GM19372 (cell line): Measurements from ENCODE around the gene RIBC2.

Source experiments
- ATAC-seq: cut with Tn5 transposase; IDR thresholded peaks from one replicate; pipeline ENCODE4 v1.9.1; 2021; ENCODE audit warnings: mild to moderate bottlenecking, low read depth, moderate library complexity; ENCODE audit not compliant: unreplicated experiment

RIBC2 gene

DNA sequence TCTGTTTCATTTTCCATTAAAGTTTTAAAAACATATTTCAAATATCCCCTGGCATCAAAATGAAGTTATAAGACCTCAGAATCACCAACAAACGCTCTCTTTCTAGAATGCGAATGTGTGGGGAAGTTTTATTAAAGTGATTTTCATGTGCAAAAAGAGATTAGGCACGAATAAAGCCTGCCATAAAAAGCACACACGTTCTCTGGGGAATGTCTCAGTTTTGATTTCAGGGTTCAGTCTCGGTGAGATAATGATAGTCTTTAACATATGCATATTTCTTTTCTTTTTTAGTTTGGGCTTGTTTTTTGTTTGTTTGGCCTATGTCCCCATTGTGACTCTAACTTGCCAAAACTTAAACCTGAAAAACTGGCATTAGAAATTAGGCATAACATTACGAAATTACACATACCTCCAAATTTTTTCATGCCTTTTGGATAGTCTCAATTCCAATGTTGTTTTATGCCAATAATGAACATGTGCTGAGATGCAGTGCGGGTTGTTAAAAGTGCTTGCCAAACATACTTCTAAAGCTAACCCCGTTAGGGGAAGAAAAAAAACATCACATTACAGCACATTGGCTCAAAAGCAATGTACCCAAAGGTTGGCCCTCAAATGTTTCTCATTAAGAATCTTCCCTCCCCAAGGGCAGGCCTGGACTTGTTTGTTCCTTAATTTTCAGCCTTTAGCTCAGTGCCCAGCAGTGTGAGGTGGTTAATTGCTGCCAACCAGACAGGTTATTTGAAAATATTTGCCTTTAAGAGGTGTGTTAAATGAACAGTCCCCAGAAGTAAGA is 56.0 kb downstream of the RIBC2 start:
- no peak for ATAC-seq

DNA sequence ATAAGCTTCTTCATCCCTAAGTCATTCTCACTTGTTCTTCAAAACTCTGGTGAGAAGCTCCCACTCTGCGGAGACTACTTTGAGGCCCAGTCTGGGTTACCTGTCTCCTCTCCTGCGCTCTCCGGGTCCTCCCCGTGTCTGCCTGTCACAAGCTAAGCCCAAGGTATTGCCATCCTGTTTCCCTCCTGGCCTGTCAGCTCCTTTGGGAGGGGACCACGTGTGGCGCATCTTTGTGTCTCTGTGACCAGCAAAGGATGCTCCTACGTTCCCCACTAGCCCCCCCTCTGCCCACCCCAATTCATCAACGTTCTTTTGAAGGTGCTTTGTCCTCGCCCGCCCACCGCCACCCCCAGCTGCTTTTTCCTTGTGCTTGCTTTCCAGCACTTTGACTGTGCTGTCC is 57.4 kb downstream of the RIBC2 start:
- no peak for ATAC-seq

DNA sequence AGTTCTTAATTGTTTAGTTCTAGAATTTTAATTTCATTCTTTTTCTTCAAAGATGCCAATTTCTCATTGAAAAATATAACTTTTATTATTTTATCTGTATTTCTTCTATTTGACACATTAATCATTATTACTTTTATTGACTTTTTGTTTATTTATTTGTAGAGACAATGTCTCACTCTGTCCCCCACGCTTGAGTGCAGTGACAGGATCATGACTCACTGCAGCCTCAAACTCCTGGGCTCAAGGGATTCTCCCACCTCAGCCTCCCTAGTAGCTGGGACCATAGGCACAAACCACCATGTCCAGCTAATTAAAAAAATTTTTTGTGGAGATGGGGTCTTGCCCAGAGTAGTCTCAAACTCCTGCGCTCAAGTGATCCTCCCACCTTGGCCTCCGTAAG is 58.9 kb downstream of the RIBC2 start:
- ATAC-seq = no peak

DNA sequence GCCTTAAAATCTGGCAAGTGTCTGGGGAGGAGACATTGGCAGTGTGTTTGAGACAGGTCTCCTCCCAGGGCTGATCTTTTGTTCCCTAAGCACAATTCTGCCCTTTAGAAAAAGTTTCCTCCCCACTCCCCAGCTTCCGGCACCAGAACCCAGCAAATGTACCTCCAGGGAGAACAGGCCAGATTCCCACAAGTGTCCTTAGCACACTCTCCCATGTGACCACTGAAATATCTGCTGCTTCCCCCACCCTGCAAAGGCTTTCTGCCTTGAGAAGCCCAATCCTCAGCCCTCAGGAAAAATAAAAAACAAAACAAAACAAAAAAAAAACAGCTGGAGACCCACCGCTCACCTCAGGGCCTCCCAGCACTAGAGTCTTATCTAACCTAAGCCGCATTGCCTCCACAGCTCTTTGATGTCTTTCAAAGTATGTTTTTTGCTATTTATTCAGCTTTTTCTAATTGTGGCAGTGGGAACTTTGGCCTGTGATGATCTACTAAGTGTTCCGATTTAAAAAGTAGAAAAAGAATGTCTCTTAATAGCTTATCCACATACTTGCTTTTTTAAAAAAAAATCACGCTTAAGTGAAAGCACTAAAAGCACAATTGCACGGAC is 60.2 kb downstream of the RIBC2 start:
- no peak for ATAC-seq

DNA sequence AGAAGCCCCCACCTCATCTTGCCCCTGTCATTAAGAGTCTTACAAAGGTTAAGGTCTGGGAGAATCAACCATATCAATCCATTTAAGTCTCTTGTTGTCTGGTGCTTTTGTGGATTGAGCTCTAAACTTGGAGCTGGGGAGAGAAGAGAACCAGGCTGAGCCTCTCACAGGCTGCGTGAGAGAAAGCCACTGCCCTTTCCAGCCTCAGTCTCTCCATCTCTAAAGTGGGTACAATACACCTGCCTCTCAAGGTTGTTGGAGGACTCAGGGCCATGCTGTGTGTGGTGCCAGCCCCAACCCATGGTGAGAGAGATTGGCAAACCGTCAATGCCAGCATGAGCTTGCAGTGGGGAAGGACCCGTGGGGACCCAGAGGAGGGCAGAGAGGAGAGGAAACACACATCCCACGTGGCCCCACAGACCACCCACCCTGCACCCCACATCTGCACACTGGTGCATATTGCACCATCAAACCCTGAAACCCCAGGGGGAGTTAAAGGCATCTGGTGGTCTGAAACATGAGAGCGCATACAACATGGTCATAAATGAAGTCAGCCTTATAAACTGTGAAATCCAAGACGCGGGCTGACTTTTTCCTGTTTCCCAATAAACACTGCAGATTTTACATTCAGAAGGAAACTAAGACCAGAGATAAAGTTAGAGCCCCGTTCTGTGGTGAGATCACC is 61.7 kb downstream of the RIBC2 start:
- no peak for ATAC-seq

DNA sequence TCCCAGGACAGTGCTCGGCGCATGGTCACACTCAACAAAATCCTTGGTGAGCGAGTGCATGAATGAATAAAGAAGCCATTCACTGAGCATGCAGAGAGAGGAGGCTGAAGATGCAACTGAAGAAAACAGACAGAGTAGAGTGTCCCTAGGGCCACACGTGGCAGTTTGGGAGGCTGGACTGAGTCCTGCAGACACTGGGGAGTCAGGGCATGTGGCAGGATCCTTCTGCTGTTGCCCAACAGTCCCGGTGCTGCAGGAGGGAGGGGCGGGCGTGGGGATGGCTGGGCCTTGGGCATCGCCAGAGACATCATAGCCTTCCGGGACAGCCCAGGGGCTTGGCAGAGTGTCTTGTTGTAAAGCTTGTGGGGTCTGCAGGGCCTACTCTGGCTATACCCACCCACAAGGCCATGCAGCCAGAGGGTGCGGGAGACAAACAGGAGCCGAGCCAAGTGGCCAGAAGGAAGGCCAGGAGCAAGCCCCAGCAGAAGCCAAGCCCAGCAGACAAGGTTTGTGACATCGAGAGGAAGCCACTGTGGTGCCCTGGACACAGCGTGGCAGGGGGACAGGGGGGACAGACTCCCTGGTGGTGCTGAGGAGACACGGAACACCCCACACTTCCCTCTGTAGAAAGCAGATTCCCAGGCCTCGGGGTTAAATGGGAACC is 62.5 kb downstream of the RIBC2 start:
- no peak for ATAC-seq

DNA sequence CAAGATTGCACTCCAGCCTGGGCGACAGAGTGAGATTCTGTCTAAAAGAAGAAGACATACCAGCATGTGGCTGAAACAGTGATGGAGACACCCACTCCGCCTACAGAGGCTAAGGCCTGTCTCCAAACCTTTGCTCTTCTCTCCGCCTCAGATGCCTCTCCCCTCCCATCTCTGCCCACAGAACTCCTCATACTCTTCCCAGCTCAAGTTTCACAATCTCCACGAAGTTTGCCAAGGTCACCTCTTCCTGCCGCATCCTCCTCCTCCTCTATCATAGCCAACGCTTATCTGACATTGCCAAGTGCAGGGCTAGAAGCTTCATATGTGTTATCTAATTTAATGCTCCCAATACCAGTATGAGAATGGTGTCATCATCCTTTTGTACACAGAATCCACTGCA is 63.3 kb downstream of the RIBC2 start:
- ATAC-seq = no peak

DNA sequence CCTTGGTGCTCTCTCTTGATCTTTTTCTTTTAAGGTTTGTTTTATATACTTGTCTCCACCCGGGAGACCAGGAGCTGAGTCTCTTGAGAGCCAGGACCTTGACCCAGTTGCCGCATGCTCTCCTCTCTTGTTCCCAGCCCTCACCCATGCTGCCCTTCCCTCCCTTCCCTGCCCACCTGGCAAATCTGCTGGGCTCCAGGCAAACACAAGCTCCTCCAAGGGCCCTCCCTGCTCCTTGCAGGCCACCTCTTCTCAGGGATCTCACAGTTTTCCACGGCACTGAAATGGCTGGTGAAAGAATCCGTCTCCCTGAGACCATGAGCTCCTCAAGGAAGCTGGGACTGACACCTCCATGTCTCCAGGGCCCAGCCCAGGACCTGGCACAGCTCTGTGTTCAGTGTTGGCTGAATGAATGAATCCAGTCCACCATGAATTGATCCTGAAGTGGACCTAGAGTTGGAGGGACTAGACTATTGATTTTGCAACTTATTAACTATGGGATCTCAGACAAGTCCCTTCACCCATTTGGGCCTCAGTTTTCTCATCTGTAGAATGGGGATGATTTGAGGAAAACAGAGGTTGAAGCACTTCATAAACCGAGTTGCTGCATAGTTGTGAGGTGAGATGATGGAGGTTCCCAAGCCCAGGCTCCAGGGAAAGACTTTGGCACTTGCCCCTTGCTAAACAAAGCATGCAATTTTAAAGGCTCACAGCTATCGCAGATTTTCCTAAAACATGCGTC is 64.0 kb downstream of the RIBC2 start:
- no peak for ATAC-seq

DNA sequence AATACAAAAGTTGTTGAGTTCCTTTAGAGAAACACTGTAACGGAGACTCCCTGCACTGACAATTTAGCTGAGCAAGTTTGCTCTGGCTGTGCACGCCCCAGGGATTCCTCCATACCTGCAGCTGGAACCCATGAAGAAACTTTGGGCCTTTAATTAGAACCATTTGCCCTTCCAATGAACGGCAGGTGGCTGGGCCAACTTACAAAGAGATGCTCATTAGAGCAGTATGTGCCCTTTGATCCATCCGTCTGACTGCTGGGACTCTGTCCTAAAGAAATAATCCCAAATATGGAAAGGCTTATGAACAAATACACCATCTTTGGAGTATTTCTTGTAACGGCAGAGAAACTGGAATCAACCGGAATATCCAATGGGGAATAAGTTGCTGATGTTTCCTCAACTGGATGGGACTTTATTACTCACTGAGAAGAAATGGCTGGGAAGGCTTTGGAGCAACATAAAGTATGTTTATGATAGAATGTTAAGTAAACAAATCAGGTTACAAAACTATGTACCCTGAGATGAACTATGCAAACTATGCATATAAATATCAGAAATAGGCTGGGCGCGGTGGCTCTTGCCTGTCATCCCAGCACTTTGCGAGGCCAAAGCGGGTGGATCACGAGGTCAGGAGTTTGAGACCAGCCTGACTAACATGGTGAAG is 64.7 kb downstream of the RIBC2 start:
- no peak for ATAC-seq

DNA sequence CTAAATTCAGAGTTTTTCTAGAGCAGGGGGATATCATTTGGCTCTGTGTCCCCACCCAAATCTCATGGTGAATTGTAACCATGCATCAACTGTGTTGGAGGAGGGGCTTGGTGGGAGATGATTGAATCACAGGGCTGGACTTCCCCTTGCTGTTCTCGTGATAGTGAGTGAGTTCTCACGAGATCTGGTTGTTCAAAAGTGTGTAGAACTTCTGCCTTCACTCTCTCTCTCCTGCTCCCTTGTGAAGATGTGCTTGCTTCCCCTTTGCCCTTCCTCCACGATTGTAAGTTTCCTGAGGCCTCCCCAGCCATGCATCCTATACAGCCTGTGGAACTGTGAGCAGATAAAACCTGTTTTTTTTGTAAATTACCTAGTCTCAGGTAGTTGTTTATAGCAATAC is 67.2 kb downstream of the RIBC2 start:
- no peak for ATAC-seq

DNA sequence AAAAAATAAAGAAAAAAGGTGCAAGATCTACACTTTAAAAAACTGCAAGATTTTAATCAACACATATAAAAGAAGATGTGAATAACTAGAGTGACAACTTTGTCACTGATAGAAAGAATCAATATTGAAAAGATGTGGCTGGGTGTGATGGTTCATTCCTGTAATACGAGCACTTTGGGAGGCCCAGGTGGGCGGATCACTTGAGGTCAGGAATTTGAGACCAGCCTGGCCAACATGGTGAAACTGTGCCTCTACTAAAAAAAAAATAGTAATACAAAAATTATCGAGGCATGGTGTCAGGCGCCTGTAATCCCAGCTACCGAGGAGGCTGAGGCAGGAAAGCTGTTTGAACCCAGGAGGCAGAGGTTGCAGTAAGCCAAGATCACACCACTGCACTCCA is 68.2 kb downstream of the RIBC2 start:
- no peak for ATAC-seq
